SH-SY5Y (cell line): ENCODE results near the gene KIFAP3.

Experiments used
- GATA2 ChIP-seq: IDR thresholded peaks from 2 replicates; pipeline ENCODE4 v1.6.1; 2011; ENCODE audit warnings: mild to moderate bottlenecking, low read depth, low read length
- GATA3 ChIP-seq: IDR thresholded peaks from 2 replicates; pipeline ENCODE4 v1.6.1; 2011; ENCODE audit warnings: low read depth, mild to moderate bottlenecking, low read length, moderate library complexity

- no peak for TF ChIP-seq GATA2
- no peak for TF ChIP-seq GATA3
These were observed at the start of gene KIFAP3 for GRCh38 chr1:170074250-170075157.
